ENCODE data around the gene HMMR.
"Not testable (repeated sequence)": the region's sequence is repeated elsewhere in the genome, so short reads cannot be mapped to it uniquely, and the experiment has no call there.

- not testable (repeated sequence) for TF ChIP-seq KLF6 (CRISPR knock-in tag; IDR thresholded peaks at IDR 0.05; ENCODE audit: borderline replicate concordance); EP300 (IDR thresholded peaks at IDR 0.05; ENCODE audit: low read length); MYC (IDR thresholded peaks at IDR 0.05; ENCODE audit: low read depth, low read length); MYC (CRISPR knock-in tag; IDR thresholded peaks at IDR 0.05; ENCODE audit: borderline replicate concordance, low read depth); E2F3 (CRISPR knock-in tag; IDR thresholded peaks at IDR 0.05); POLR3A (IDR thresholded peaks at IDR 0.05; ENCODE audit: borderline replicate concordance, extremely low read depth, insufficient read depth, insufficient read length); TBL1XR1 (IDR thresholded peaks at IDR 0.05; ENCODE audit: low read length in 2 of 2); TSHZ1 (CRISPR knock-in tag; IDR thresholded peaks at IDR 0.05); GABPA (tag; conservative IDR thresholded peaks at IDR 0.05; ENCODE audit: low read depth); HNRNPH1 (optimal IDR thresholded peaks at IDR 0.05; ENCODE audit: low read depth, low read length); NFIC (IDR thresholded peaks at IDR 0.05); CEBPB (tag; IDR thresholded peaks at IDR 0.05); SMC3 (conservative IDR thresholded peaks at IDR 0.05; ENCODE audit: insufficient read depth, low read depth, low read length)
These were observed 5.0 kb upstream of the HMMR start for GRCh38 chr5:163455406-163455805.

Data from K562 (cell line).